ENCODE measurements around the gene RGS3. TPM values are rescaled to one million over a fixed set of nuclear protein-coding genes. Genes with fewer than 3 reads are reported as not detected.

RGS3 gene
- total RNA-seq, 1 experiment from 2014 or later, result 71.1 TPM

- peaks cover 7% of the 10 kb centered on the region for H3K4me1 Mint-ChIP-seq (ENCODE audit: low read depth, unreplicated experiment)
- no peak overlapping the region for H3K4me3 Mint-ChIP-seq (ENCODE audit: unreplicated experiment)
- CTCF ChIA-PET, result interaction anchor here (0.7 kb wide), 1 partner anchor 34 kb away, joined by 3 read pairs; no protein-coding TSS in a partner anchor
- TF ChIP-seq CTCF (IDR thresholded peaks at IDR 0.05; ENCODE audit: insufficient read depth in 1 of 2, low read depth in 1 of 2, low read length in 1 of 2, severe bottlenecking in 1 of 2, unreplicated experiment in 1 of 2), result no peak
- Histone ChIP-seq H3K4me1 (peaks cover 31% of the 10 kb centered on the region), H3K4me3 (ENCODE audit: low read depth, low read length) (no peak overlapping the region), H3K36me3 (ENCODE audit: control insufficient read depth, insufficient read depth, low read length) (peaks cover 3% of the 10 kb centered on the region; the same call in 1 of the 2 replicates), H3K27me3 (replicated peaks; ENCODE audit: control insufficient read depth, insufficient read depth, low read length) (no peaks in the 10 kb centered on the region), H3K9me3 (no peaks in the 10 kb centered on the region)
- BruUV-seq (replicated peaks), result no TSS peak
- no peaks in the 10 kb centered on the region for H3K9me3 Mint-ChIP-seq (ENCODE audit: unreplicated experiment)
- no peak overlapping the region for H3K27ac Mint-ChIP-seq (ENCODE audit: unreplicated experiment)
- POLR2A ChIA-PET, result no interaction called here
- intact Hi-C loops (cut with micrococcal nuclease; ENCODE audit: unreplicated experiment), result no loop called here
- H3K36me3 Mint-ChIP-seq (ENCODE audit: insufficient read depth, unreplicated experiment), result peaks cover 60% of the 10 kb centered on the region
- H3K27me3 Mint-ChIP-seq (ENCODE audit: insufficient read depth, unreplicated experiment), result no peaks in the 10 kb centered on the region
- DNase-seq, result no peak
Measured at GRCh38 chr9:113543982-113544303, 80.4 kb downstream of the RGS3 start.

- H3K4me1 Mint-ChIP-seq (ENCODE audit: low read depth, unreplicated experiment), result peaks cover 7% of the 10 kb centered on the region
- Histone ChIP-seq H3K27me3 (replicated peaks; ENCODE audit: control insufficient read depth, insufficient read depth, low read length) (no peaks in the 10 kb centered on the region), H3K4me3 (ENCODE audit: low read depth, low read length) (no peak overlapping the region), H3K4me1 (peaks cover 34% of the 10 kb centered on the region), H3K36me3 (ENCODE audit: control insufficient read depth, insufficient read depth, low read length) (peaks cover 3% of the 10 kb centered on the region; the same call in 1 of the 2 replicates), H3K9me3 (no peaks in the 10 kb centered on the region)
- ChIA-PET POLR2A (no interaction called here), CTCF (interaction anchor here (0.6 kb wide), 1 partner anchor 85 kb away, joined by 3 read pairs; no protein-coding TSS in a partner anchor)
- no peaks in the 10 kb centered on the region for H3K9me3 Mint-ChIP-seq (ENCODE audit: unreplicated experiment)
- peaks cover 70% of the 10 kb centered on the region for H3K36me3 Mint-ChIP-seq (ENCODE audit: insufficient read depth, unreplicated experiment)
- DNase-seq, result no peak
- H3K4me3 Mint-ChIP-seq (ENCODE audit: unreplicated experiment), result no peak overlapping the region
- intact Hi-C loops (cut with micrococcal nuclease; ENCODE audit: unreplicated experiment), result no loop called here
- BruUV-seq (replicated peaks), result no TSS peak
- no peaks in the 10 kb centered on the region for H3K27me3 Mint-ChIP-seq (ENCODE audit: insufficient read depth, unreplicated experiment)
- no peak for TF ChIP-seq CTCF (IDR thresholded peaks at IDR 0.05; ENCODE audit: insufficient read depth in 1 of 2, low read depth in 1 of 2, low read length in 1 of 2, severe bottlenecking in 1 of 2, unreplicated experiment in 1 of 2)
- no peak overlapping the region for H3K27ac Mint-ChIP-seq (ENCODE audit: unreplicated experiment)
Measured at GRCh38 chr9:113545068-113545467, 81.5 kb downstream of the RGS3 start.

- Mint-ChIP-seq H3K27ac (ENCODE audit: unreplicated experiment) (no peak overlapping the region), H3K4me3 (ENCODE audit: unreplicated experiment) (no peak overlapping the region), H3K4me1 (ENCODE audit: low read depth, unreplicated experiment) (peaks cover 7% of the 10 kb centered on the region), H3K27me3 (ENCODE audit: insufficient read depth, unreplicated experiment) (no peaks in the 10 kb centered on the region), H3K36me3 (ENCODE audit: insufficient read depth, unreplicated experiment) (peaks cover 63% of the 10 kb centered on the region), H3K9me3 (ENCODE audit: unreplicated experiment) (no peaks in the 10 kb centered on the region)
- intact Hi-C loops (cut with micrococcal nuclease; ENCODE audit: unreplicated experiment), result no loop called here
- no peak for TF ChIP-seq CTCF (IDR thresholded peaks at IDR 0.05; ENCODE audit: insufficient read depth in 1 of 2, low read depth in 1 of 2, low read length in 1 of 2, severe bottlenecking in 1 of 2, unreplicated experiment in 1 of 2)
- BruUV-seq (replicated peaks), result no TSS peak
- CTCF ChIA-PET, result interaction anchor here (0.6 kb wide), 1 partner anchor 25 kb away, joined by 3 read pairs; no protein-coding TSS in a partner anchor
- H3K4me1 ChIP-seq, result peaks cover 26% of the 10 kb centered on the region
- H3K27me3 ChIP-seq (replicated peaks; ENCODE audit: control insufficient read depth, insufficient read depth, low read length), result no peaks in the 10 kb centered on the region
- peaks cover 2% of the 10 kb centered on the region; the same call in 1 of the 2 replicates for H3K36me3 ChIP-seq (ENCODE audit: control insufficient read depth, insufficient read depth, low read length)
- DNase-seq, result peak in 1 of 2 experiments; percentile 7
- POLR2A ChIA-PET, result no interaction called here
- H3K4me3 ChIP-seq (ENCODE audit: low read depth, low read length), result no peak overlapping the region
- H3K9me3 ChIP-seq, result no peaks in the 10 kb centered on the region
Measured at GRCh38 chr9:113546566-113546965, 83.0 kb downstream of the RGS3 start.
